ACHN (cell line): ENCODE results near the gene L1CAM.

ENCODE experiments used
- DNase-seq: peaks from one replicate; pipeline ENCODE4 v3.0.0-alpha.2; 2015
- in situ Hi-C: cut with HindIII; loops from 2 replicates; pipeline ENCODE4 v1.10.0; 2017; ENCODE audit warnings: low sequenced_read_pairs, low pct_ligation_motif_present, low pct_unique_long_range_greater_than_20kb

Gene L1CAM

DNA sequence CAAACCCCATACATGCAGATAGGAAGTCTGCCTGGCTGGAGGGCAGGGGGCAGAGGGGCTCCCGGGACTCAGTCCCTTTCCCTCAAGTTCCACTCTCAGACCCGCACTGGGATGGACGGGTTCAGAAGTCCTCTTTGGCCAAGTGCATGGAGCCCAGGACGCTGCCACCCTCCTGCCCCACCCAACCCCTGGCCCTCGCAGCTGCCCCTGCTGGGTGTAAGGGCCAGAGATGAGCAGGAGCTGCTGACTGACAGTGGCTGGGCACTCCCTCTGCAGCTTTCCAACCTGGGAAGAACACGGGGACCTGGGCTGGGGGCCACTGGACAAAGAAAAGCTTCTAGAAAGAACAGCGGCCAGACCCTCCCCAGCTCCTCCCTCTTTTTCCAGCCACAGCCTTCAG is 3.4 kb downstream of the L1CAM start:
- in situ Hi-C loops: no loop called here
- no peak for DNase-seq

DNA sequence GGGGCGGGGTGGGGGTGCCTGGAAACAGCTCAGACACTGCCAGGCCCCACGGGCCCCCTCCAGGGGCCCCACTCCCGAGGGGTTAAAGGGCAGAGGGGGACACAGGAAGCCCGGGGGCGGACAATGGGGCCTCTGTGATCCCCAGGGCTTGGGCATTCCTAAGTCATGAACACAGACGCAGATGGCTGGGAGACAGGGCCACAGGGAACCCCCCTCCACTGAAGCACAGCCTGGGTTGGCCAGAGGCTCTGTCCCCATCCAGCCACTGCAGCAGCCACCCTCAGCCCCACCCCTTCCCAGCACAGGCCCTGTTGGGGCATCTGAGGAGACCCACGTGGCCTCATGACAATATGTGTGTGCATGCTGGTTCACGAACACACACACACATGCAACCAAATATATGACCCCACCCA is 3.9 kb downstream of the L1CAM start:
- DNase-seq: no peak
- in situ Hi-C loops: no loop called here

DNA sequence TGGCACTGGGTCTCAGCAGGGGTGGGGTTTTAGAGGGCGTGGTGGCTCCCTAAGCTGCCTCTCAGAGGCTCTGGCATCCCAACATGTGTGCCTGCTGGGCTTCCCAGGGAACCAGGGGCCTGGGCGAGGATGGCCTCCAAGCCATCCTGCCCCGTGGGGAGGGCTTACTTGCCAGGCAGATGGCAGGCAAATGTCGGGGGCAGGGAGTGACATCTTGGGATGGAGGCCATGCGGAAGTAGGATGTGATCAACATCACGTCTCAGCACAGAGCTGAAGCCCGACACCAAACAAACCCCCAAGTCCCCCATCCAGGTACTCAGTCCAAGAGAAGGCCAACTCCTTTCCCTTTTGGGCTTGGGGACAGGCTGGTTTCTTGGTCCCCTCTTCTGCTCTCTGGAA is 4.7 kb downstream of the L1CAM start:
- in situ Hi-C loops: no loop called here
- DNase-seq: no peak

DNA sequence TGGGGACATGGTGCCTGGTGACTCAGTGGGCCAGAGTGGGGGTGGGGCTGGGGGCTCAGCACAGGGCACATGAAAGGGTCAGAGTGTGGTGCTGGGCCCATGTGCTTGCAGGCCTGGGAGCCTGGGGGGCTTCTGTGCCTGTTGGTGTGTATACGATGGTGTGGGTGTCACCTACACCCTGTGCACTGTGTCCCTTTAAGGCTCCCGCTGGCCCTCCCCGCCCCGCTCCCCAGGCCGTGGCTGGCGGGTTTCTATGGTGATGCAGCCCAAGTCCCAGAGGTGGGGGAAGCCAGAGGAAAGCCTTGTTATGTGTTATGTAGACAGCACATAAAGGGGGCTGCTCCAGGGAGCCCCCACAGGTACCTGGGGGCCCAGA is 5.5 kb downstream of the L1CAM start:
- no peak for DNase-seq
- in situ Hi-C loops: no loop called here

DNA sequence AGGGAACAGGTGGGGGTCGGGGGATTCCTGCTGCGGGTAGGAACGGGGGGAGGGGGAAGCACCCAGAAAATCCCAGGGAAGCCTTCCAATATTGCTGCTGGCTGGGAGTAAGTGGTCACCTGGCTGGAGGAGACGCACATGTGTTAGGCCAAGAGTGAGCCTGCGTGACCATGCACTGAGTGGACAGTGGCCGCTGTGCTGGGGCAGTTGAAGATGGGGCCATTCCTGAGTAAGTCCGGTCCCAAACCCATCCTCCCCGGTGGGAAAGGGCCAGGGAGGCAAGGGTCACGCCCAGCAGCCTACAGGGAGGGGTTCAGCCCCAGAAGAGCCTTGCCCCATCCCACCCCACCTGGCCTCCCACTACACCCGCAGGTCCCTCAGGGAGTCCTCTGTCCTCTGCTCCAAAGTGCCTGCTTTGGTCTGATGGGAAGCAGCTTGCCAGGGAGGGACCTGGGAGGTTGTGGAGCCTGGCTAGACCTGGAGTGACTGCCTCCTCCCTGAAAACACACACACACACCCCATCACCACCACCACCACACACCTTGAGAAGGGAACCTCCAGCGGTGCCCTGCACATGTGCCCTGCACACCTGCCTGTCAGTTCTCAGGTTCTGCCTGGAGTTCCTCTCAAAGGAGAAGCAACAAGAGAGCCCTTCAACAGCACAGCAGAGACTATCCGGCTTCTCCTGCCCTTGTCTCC is 6.1 kb downstream of the L1CAM start:
- in situ Hi-C loops: no loop called here
- DNase-seq: no peak

DNA sequence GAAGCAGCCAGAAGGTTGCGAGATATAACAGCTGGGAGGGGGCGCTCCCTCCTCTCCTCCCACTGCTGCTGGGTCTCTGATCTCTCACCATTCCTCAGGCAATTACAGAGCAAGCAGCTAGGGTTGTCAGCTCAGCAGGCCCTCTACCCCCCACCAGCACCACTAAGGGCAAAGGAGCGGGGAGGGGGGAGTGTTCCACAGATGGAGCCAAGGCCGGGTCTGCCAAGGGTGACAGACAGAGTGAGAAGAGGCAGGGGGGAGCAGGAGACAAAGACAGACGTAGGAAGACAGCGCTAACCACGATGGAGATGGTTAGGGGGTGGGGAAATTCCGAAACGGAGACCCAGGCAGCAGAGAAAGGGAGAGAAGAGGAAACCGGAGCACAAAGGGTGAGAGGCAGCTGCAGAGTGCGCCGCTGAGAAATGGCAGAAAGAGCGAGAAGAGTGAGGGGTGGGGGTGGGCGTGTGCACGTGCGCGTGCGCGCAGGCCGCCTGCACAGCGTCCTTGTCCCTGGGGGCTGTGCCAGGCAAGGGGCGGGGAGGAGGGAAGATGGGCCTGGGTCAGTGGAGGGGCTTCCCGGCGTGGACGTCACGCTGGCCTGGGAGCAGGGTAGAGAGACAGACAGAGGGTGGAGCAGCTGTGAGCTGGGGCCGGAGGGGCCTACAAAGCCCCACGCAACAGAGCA is 6.9 kb downstream of the L1CAM start:
- no peak for DNase-seq
- in situ Hi-C loops: no loop called here

DNA sequence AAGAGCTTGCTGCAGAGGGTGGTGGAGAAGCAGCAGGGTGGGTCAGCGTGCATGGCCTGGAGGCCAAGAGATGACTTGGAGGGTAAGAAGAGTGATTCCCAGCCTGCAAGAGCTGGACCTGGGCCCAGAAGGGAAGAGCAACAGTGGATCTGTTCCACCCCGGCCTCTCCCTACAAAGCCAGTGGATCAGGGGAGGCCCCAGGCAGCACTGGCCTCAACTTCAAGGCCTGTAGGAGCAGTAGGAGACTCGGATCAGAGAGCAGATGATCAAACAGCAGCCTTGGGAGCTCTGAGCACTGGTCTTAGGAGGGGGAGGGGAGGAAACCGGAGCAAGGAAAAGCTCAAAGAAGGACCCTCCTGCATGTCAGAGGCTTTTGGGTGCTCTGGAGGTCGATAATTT is 7.6 kb downstream of the L1CAM start:
- no peak for DNase-seq
- in situ Hi-C loops: no loop called here

DNA sequence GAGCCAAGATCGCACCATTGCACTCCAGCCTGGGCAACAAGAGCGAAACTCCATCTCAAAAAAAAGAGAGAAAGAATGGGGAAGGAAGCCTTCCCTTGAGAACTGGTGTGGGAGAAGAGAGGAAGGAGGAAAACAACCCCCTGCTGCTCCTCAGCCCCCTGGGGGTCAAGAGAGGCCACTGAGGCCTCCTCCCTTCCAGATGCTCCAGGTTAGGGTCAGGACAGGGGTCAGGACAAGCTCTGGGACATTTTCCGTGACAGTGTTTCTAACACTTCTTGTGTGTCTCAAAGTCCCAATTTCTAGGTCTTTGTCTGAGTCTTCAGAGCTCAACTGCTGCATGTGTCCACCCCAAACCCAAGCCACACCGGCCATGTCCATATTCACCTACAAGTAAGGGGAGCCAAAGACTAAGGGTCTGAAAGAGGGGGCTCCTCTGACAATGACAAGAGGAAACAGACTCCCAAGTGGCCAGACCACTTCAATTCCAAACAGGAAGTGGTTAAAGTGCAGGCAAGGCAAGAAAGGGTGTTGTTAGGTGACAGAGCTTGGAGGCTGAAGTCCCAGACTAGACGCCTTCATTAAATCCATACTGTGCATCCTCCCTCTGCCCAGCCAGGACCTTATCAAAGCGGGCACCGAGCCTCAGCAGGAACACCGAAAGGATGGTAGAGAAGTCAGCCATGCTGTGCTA is 8.3 kb downstream of the L1CAM start:
- in situ Hi-C loops: no loop called here
- no peak for DNase-seq

DNA sequence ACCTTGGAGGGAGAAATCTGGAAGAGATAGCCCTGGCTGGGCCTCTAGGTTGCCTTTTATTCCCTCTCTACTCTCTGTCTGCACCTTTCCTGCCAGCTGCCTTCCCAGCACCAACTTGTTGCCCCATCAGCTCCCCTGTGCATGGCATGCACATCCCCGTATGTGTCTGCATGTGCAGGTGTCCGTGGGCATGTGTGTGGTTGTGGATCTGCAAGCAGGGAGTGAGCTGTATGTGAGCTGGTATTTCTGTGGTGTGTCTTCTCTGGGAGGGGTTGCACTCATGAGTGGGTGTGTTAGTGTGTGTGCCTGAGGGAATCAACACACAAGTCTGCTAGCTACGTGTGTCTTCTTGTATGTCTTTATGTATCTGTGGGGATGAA is 9.9 kb downstream of the L1CAM start:
- in situ Hi-C loops: no loop called here
- DNase-seq: no peak

DNA sequence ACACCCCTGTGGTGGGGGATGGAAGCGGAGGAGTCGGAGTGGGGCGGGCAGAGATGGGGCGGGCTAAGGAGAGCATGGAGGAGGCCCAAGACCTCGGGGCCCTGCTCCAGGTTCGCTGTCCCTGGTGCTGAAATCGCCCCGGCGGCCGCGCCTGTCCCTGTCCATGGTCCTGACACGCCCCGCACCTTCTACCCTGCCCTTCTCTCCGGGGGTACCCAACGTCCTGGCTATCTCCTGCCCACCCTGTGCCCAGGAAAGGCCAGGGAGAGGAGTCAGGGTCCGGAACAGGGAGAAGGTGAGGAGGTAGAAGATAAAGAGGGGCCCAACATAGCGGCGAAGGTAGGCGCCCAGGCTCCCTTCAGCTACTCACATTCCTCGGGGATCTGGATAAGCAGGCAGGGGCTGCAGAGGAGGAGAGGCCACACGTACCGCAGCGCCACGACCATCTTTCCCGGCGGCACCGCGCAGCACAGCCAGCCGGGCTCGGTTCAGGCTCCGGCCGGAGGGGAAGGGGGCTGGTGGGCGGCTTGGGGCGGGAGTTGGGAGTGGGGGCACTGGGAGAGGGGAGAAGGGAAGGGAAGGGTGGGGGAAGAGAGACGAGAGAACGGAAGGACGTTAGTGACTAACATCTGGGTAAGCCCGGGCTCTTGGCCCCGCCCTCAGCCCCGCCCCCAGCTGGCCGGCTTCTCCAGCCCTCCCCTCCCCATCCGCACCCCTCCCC is 10.4 kb downstream of the L1CAM start:
- peak; percentile 10 for DNase-seq
- in situ Hi-C loops: no loop called here

DNA sequence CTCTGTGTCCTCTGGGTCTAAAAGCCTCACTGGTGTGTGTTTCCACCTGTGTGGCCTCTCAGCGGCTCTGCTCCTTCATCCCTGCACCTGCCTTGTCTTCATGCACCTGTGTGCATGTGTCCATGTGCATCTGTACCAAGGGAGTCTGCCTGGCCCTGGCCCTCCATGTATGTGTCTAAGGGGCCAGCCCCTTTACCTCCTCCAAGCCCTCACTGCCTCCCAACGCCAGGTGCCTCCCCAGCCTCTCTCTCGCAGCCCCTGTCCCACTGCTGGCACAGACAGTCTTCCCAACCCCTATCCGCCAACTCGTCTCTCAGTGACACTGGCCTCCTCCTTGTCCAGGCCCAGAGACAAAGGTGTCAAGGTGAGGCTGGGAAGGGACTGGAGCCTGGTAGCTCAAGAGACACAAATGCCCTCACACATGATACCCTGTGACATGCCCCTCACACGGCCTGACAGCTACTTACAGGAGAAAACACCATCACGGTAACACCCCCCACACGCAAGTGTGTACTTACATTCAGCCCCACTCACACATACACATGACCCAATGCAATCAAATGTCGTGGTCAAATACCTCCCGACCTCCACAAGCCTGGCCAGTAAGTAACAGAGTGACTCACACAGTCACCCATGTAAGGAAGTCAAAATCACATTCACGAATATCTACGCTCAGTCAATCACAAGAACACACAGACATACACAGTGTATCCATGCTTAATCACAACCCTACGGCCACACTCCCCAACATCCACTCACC is 11.4 kb downstream of the L1CAM start:
- DNase-seq: no peak
- in situ Hi-C loops: no loop called here

DNA sequence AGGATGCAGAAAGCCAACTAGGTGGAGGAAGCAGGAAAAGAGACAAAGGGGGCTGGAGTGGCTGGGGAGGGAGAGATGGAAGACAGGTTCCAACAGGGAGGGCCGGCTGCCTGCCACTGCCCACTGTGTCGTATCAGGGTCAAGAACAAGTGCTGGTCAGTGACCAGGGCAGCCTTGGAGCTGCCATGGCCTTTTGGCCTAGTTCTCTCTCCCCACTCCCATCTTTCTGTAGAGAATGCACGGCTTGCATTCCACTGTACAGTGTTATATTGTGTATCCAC is 11.9 kb downstream of the L1CAM start:
- DNase-seq: no peak
- in situ Hi-C loops: no loop called here

DNA sequence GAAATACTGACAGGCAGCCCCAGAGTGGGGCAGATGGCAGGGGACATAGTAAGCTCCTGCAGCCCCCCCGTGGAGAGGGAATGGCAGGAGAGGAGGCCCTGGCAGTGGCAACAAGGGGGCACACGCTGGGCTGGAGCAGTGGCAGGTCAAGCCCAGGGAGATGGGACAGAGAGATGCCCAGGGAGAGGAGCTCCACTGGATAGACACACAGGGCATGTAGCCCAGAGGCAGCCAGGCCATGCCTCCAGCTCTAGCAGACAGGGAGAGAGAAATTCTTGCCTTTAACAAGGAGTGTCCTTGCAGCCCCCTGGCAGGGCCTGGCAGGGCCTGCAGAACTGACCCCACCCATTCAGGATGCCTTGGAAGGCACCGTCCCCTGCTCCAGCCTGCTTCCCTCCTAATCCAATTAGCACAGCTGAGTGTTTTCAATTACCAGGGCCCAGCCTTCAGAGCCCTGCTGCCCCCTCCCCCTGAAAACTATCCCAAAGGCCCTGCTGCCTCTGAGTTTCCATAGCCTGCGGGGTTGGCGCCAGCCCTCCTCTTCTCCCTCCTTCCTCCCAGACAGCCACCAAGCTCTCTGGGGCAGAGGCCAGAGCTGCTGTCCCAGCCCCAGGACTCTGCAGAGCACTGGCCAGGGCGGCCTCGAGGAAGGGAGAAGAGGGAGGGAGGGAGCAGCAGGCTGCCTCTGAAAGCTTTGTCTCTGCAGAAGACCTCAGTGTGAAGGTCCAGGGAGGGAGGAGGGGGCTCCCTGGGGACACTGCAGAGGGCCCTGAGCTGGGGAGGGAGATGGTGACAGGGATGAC is 12.5 kb downstream of the L1CAM start:
- in situ Hi-C loops: no loop called here
- no peak for DNase-seq

DNA sequence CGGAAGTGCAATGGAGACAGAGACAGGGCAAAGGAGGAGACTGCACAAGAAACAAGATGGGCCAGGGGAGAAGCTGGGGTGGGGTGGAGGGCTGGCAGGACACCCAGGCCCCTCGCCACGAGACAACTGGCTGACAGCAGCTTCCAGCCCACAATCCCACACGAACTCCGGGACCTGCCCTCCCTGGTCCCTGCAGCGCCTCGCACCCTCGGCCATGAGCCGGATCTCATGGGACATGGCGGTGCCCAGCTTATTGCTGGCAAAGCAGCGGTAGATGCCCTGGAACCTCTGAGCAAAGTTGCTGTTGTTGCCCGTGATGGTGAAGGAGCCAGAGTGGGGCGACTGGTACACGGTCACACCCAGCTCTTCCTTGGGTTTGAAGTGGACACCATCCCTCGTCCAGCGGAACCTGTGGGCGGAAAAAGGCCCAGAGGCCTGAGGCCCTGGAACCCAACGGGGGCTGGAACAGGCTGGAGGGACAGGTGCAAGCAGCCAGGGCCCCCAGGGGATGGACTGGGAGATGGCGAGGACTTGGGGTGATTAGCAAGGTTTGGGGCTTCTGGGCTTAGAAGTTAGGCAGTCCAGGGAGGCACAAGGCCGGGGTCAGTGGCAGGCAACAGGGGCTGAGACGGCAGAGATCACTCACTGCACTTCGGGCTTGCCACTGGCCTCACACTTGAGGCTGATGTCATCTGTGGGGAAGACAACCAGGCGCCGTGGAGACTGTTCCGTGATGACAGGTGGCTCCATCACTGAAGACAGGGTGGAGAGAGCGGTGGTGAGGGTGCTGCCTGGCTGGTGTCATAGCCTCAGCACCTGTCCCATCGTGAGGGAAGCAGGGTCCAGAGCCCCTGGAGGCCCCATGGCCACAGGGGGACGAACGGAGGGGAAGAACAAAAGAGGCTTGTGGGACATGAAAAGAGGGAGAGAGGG is 13.8 kb downstream of the L1CAM start:
- in situ Hi-C loops: no loop called here
- no peak for DNase-seq

DNA sequence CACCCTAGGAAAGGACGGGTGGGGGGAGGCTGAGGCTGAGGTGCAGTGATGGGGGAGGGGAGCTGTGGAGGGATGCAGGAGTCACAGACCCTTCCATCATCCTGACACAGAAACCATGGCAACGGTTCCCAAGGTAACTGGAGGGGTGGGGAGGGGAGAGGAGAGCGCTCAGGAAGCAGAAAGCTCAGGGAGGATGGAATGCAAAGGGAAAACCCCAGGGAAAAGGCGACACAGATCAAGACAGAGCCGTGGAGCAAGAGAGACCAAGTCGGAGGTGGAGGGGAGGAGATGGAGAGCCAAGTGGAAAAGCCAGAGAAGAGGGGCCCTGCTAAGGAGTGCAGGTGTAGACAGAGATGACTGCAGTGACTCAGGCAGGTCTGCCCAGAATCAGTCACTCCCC is 14.5 kb downstream of the L1CAM start:
- in situ Hi-C loops: no loop called here
- no peak for DNase-seq

DNA sequence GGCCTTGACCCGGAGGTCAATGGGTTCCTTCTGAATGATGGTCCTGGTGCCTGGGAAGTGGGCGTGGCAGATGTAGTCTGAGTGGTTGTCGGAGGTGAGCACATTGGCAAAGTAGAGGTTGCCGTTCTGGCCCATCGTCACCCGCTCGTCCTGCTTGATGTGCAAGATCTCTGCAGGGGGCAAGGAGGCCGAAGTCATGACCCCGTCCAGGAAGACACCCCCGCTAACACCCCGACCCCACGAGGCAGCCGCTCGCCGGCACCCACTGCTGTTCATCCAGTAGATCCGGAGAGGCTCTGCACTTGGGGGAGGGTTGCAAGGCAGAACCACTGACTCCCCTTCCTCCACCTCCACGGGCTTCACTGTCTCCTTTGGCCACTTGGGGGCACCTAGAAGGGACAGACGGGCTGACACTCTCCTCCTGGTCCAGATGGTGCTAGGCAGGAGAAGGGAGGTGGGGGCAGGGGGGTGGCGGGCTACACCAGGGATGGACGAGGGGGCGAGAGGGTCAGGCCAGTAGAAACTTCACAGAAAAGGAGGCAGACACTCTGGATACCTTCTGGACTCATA is 15.1 kb downstream of the L1CAM start:
- in situ Hi-C loops: no loop called here
- DNase-seq: no peak

DNA sequence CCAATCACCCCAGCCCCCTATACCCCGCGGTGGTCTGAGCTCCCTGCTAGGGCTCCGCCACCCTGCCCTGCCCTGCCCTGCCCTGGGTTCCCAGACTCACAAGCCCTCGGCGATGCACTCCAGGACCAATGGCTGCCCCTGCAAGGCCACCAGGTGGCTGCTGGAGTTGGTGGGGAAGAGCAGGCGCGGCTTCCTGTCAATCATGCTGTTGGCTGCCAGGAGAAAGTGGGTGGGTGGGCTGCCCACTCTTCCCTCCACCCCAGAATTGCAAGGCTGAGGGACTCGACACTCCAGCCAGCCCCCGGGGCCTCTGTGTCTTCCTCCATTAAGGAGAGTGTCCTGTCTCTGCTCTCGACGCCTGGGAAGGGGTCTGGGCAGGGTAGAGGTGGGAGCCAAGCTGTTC is 15.7 kb downstream of the L1CAM start:
- in situ Hi-C loops: no loop called here

More for the DNA sequence above, 15.7 kb downstream of the L1CAM start:
- DNase-seq: no peak
